ENCODE results near the gene TAAR9.

Gene TAAR9

DNA sequence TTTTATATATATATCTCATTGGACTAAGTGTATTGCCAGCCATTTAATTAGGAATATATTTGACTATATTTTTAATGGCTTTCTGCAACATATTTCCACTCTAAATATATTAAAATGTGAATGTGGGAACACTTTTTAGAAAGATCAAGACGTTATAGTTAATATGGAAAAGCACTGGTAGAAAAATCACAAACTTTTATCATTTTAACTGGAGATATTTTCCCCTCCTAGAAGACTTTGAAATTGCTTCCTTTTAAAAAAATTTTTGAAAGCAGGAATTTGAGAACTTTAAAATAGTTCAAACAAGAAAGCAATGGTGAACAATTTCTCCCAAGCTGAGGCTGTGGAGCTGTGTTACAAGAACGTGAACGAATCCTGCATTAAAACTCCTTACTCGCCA, at the start of gene TAAR9:
TAAR9 (plus strand) TSS at position 301 of the 400 bp plus-strand sequence; CDS start at position 314, 13 bp downstream.
- DNase-seq (ENCODE audit: low read depth): no peak
- TF ChIP-seq CTCF (conservative IDR thresholded peaks at IDR 0.05; ENCODE audit: low read length): no peak

DNA sequence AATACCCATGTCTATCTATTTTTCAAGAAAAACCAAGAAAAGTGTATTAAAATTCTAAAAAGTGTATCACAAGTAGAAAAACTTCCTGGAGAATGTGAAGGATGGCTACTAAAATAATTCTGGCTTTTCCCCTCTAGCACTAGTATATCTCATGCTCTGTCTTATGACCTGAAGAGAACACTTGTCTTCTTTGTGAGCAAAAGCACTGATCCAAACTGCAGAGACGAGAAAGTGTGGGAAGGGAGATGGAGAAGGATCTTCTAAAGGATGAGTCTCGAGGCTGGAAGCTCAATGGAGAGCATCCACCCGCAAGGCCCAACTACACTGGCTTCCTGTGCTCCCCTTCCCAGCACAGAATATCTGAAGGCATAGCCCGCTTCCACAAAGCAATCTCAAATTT, 48.7 kb upstream of the TAAR9 start:
- TF ChIP-seq CTCF (conservative IDR thresholded peaks at IDR 0.05; ENCODE audit: low read length): no peak
- H3K4me3 ChIP-seq (ENCODE audit: low read length): no peak overlapping the region
- DNase-seq (ENCODE audit: low read depth): no peak

More for the DNA sequence above, at the start of gene TAAR9:
- no peak within 1 kb of the TSS for H3K4me3 ChIP-seq (ENCODE audit: low read length)

GRCh38 chr6:132490024-132490423, 48.1 kb upstream of the TAAR9 start:
- no peak for TF ChIP-seq CTCF (conservative IDR thresholded peaks at IDR 0.05; ENCODE audit: low read length)
- peak; percentile 75 for DNase-seq (ENCODE audit: low read depth)
- H3K4me3 ChIP-seq (ENCODE audit: low read length): no peak overlapping the region

DNA sequence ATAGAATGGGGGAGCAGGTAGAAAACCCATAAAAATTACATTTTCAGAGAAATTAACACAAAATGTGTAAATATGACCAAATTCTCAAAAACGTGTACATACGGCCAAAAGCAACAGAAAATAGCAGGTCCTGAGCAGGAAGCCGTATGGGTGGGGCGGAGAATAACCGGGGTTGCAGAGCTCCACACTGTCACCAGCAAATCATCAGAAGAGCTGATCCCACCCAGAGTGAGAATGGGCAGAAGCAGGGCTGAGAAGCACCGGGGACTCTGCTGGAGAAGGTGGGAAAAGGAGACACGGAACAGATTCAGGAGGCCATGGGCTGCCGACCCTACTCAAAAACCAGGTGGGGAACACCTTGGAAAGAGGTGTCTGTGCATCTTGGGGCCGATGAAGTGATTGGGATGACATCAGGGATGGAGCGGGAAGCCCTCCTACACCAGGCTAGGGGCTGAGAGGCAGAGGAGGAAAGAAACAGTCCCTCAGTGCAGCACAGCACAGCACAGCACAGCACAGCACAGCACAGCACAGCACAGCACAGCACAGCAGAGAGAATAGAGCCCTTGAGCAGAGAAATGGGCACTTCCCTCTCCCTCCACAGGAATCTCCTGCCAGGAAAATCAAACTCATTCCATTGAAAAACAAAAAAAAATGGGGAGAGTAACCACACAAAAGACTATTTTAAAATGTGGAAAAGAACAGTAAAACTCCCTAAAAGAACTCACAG, 47.4 kb upstream of the TAAR9 start:
- peak; percentile 12 for DNase-seq (ENCODE audit: low read depth)
- peak overlapping the region; percentile 2; the same call in 1 of the 2 replicates for H3K4me3 ChIP-seq (ENCODE audit: low read length)
- TF ChIP-seq CTCF (conservative IDR thresholded peaks at IDR 0.05; ENCODE audit: low read length): no peak

- peak; percentile 50 for DNase-seq (ENCODE audit: low read depth)
- H3K4me3 ChIP-seq (ENCODE audit: low read length): no peak overlapping the region
- TF ChIP-seq CTCF (conservative IDR thresholded peaks at IDR 0.05; ENCODE audit: low read length): no peak
Measured at GRCh38 chr6:132491303-132491702, 46.8 kb upstream of the TAAR9 start.

DNA sequence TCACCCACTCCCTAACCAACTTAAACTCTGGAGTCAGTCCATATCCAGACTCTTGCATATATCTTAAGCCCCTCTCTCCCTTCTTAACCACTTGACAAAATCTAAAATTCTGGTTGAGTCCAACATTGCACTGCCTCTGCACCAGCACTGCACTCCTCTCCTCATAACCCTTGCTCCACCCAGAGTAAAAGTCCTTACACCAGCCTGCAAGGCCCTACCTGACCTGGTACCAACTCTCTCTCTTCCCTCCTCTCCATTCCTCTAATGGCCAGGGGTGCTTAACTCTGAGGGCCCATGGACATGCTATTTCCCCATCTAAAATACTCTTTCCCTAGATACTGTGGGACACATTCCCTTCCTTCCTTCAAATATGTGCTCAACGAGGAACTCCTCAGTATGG, 46.2 kb upstream of the TAAR9 start:
- no peak for DNase-seq (ENCODE audit: low read depth)
- H3K4me3 ChIP-seq (ENCODE audit: low read length): no peak overlapping the region
- no peak for TF ChIP-seq CTCF (conservative IDR thresholded peaks at IDR 0.05; ENCODE audit: low read length)

DNA sequence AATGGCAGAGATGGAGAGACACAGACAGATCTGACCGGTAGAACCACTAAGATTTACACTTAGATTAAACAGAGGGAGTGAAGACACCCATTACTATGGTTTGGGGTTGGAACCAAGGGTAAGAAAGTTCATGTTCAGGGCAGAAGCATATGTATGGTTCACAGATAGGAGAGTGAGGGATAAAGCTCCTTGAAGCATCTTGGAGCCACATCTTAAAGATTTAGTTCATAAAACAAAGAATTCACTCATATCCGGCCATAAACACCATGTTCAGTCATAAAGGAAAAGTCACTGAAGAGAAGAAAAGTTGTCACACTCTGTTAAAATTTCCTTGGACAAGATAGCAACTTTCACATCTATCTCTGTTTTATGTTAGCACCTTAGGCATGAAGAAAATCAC, 43.1 kb upstream of the TAAR9 start:
- TF ChIP-seq CTCF (conservative IDR thresholded peaks at IDR 0.05; ENCODE audit: low read length): no peak
- no peak overlapping the region for H3K4me3 ChIP-seq (ENCODE audit: low read length)
- DNase-seq (ENCODE audit: low read depth): no peak

Measured in AG10803 (cell line).